ENCODE measurements around the gene STARD10. TPM values are rescaled to one million over a fixed set of nuclear protein-coding genes. Genes with fewer than 3 reads are reported as not detected.

Gene STARD10
- total and polyA plus RNA-seq, 8 donors, result 83.8 to 146 (median 114) TPM

- ATAC-seq (peak; percentile 16), DNase-seq (peak in 2 of 4 donors; percentile 73 to 87)
- TF ChIP-seq CTCF (IDR thresholded peaks at IDR 0.05), result no peak
- intact Hi-C loops (cut with DNase I), result no loop called here
- H3K36me3 ChIP-seq, result no peaks in the 10 kb centered on the region
- H3K27me3 ChIP-seq, result peaks cover 0 to 14% of the 10 kb centered on the region in 2 donors
- H3K4me3 ChIP-seq, result peak overlapping the region; percentile 50 to 53
- H3K9me3 ChIP-seq, result no peaks in the 10 kb centered on the region
- H3K27ac ChIP-seq, result peak overlapping the region in 1 of 2 donors; percentile 48
- H3K4me1 ChIP-seq, result peaks cover 4 to 58% of the 10 kb centered on the region in 2 donors
Measured at GRCh38 chr11:72781063-72781312, 12.9 kb downstream of the STARD10 start.

GRCh38 chr11:72780296-72781062 lies 13.4 kb downstream of the STARD10 start:
- no peak for ATAC-seq
- Histone ChIP-seq H3K4me3 (peak overlapping the region; percentile 50 to 53), H3K27ac (no peak overlapping the region), H3K4me1 (peaks cover 4 to 62% of the 10 kb centered on the region in 2 donors), H3K9me3 (no peaks in the 10 kb centered on the region), H3K27me3 (peaks cover 0 to 14% of the 10 kb centered on the region in 2 donors), H3K36me3 (no peaks in the 10 kb centered on the region)
- TF ChIP-seq CTCF (IDR thresholded peaks at IDR 0.05), result no peak
- no peak for DNase-seq
- intact Hi-C loops (cut with DNase I), result no loop called here

- Histone ChIP-seq H3K4me1 (peaks cover 4 to 62% of the 10 kb centered on the region in 2 donors), H3K9me3 (no peaks in the 10 kb centered on the region), H3K4me3 (peak overlapping the region in 1 of 2 donors; percentile 53), H3K27ac (no peak overlapping the region), H3K36me3 (no peaks in the 10 kb centered on the region), H3K27me3 (peaks cover 0 to 14% of the 10 kb centered on the region in 2 donors)
- DNase-seq (no peak), ATAC-seq (no peak)
- no peak for TF ChIP-seq CTCF (IDR thresholded peaks at IDR 0.05)
- intact Hi-C loops (cut with DNase I), result no loop called here
Measured at GRCh38 chr11:72779495-72780128, 14.2 kb downstream of the STARD10 start.

GRCh38 chr11:72778535-72779494 lies 15.0 kb downstream of the STARD10 start:
- H3K27me3 ChIP-seq, result peaks cover 0 to 14% of the 10 kb centered on the region in 2 donors
- H3K27ac ChIP-seq, result no peak overlapping the region
- peak; percentile 35 for ATAC-seq
- intact Hi-C loops (cut with DNase I), result no loop called here
- peak in 1 of 4 donors; percentile 58 for DNase-seq
- H3K4me1 ChIP-seq, result peaks cover 4 to 62% of the 10 kb centered on the region in 2 donors
- H3K4me3 ChIP-seq, result no peak overlapping the region
- TF ChIP-seq CTCF (IDR thresholded peaks at IDR 0.05), result no peak
- H3K9me3 ChIP-seq, result no peaks in the 10 kb centered on the region
- no peaks in the 10 kb centered on the region for H3K36me3 ChIP-seq

Data from left lung (tissue), 10 donors.